HL-60 (cell line): Measurements from ENCODE around the gene DPH2.

Source experiments
- CTCF ChIP-seq: IDR thresholded peaks from one replicate; pipeline ENCODE4 v1.5.1; 2011; ENCODE audit warnings: low read length, control low read depth, inconsistent platforms; ENCODE audit not compliant: insufficient read depth
- REST ChIP-seq: IDR thresholded peaks from 2 replicates; pipeline ENCODE4 v1.6.1; 2012; ENCODE audit warnings: low read depth; ENCODE audit not compliant: insufficient replicate concordance

- TF ChIP-seq CTCF = no peak
- TF ChIP-seq REST = no peak
Measured at GRCh38 chr1:43952731-43953346, 17.0 kb upstream of the DPH2 start.
